ENCODE results near the gene CBARP. TPM values are rescaled to one million over a fixed set of nuclear protein-coding genes. Genes with fewer than 3 reads are reported as not detected.
A peak's percentile ranks its signal among the peaks of the same experiment; 100 is the strongest.

CBARP gene
- total RNA-seq, 1 donor = 1.8 TPM

DNA sequence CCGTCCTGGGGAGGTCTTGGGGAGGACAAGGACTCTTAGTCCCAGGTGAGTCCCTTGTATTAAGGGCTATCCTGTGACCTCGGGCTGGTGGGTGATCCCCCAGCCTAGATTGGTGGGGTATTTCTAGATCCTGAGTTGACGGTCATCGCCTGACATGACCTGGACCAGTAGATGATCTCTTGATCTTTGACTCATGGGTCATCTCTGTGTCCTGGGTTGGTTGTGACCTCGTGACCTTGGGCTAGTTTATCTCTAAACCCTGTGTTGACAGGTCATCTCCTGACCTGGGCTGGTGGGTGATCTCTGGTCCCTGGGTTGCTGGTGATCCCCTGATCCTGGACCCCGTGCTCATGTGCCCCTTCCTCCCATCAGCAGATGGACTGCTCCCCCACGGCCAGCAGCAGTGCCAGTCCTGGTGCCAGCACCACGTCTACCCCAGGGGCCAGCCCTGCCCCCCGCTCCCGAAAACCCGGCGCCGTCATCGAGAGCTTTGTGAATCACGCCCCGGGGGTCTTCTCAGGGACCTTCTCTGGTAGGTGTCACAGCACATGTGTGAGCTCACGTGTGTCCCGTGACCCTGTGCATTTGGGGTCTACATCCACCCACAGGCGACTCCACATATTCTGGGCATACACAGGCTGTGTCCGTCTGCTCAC is 16.9 kb upstream of the CBARP start:
- H2AFZ ChIP-seq (ENCODE audit: low read length) = no peak overlapping the region
- H3K79me2 ChIP-seq (ENCODE audit: insufficient read depth, low read length) = peaks cover 67% of the 10 kb centered on the region
- H3K4me2 ChIP-seq (ENCODE audit: insufficient read depth, low read length) = peak overlapping the region; percentile 87
- no peaks in the 10 kb centered on the region for H3K9me3 ChIP-seq (ENCODE audit: low read depth, low read length)
- H3K27ac ChIP-seq (ENCODE audit: low read depth, low read length) = peak overlapping the region; percentile 83
- no peak for TF ChIP-seq CTCF (IDR thresholded peaks at IDR 0.05; ENCODE audit: extremely low read depth, low read depth, low read length)
- H4K20me1 ChIP-seq (ENCODE audit: insufficient read depth, low read length) = peaks cover 56% of the 10 kb centered on the region
- peaks cover 35% of the 10 kb centered on the region for H3K4me1 ChIP-seq (ENCODE audit: insufficient read depth, low read length)
- no peak for DNase-seq (ENCODE audit: insufficient read length, low spot score, missing footprints)
- H3K27me3 ChIP-seq (ENCODE audit: insufficient read depth, low read length) = no peaks in the 10 kb centered on the region
- H3K36me3 ChIP-seq (ENCODE audit: insufficient read depth, low read length) = peaks cover 57% of the 10 kb centered on the region
- H3K4me3 ChIP-seq (ENCODE audit: insufficient read depth, low read length) = peak overlapping the region; percentile 80

DNA sequence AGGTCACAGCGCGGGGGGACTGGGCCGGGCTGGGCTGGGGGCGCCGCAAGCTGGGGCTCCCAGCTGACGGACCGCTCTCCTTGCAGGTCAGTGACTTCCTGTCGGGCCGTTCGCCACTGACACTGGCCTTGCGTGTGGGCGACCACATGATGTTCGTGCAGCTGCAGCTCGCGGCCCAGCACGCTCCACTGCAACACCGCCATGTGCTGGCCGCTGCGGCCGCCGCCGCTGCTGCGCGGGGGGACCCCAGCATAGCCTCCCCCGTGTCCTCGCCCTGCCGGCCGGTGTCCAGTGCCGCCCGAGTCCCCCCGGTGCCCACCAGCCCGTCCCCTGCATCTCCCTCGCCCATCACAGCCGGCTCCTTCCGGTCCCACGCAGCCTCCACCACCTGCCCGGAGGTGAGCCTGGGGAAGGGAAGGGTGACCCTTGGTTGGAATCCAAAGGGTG is 16.3 kb upstream of the CBARP start:
- Histone ChIP-seq H2AFZ (ENCODE audit: low read length) (no peak overlapping the region), H3K4me2 (ENCODE audit: insufficient read depth, low read length) (peak overlapping the region; percentile 87), H3K4me3 (ENCODE audit: insufficient read depth, low read length) (peak overlapping the region; percentile 80), H3K27me3 (ENCODE audit: insufficient read depth, low read length) (no peaks in the 10 kb centered on the region), H3K9me3 (ENCODE audit: low read depth, low read length) (no peaks in the 10 kb centered on the region), H3K79me2 (ENCODE audit: insufficient read depth, low read length) (peaks cover 67% of the 10 kb centered on the region), H3K4me1 (ENCODE audit: insufficient read depth, low read length) (peaks cover 35% of the 10 kb centered on the region), H4K20me1 (ENCODE audit: insufficient read depth, low read length) (peaks cover 51% of the 10 kb centered on the region), H3K36me3 (ENCODE audit: insufficient read depth, low read length) (peaks cover 57% of the 10 kb centered on the region), H3K27ac (ENCODE audit: low read depth, low read length) (peak overlapping the region; percentile 83)
- peak; percentile 93 for DNase-seq (ENCODE audit: insufficient read length, low spot score, missing footprints)
- no peak for TF ChIP-seq CTCF (IDR thresholded peaks at IDR 0.05; ENCODE audit: extremely low read depth, low read depth, low read length)

DNA sequence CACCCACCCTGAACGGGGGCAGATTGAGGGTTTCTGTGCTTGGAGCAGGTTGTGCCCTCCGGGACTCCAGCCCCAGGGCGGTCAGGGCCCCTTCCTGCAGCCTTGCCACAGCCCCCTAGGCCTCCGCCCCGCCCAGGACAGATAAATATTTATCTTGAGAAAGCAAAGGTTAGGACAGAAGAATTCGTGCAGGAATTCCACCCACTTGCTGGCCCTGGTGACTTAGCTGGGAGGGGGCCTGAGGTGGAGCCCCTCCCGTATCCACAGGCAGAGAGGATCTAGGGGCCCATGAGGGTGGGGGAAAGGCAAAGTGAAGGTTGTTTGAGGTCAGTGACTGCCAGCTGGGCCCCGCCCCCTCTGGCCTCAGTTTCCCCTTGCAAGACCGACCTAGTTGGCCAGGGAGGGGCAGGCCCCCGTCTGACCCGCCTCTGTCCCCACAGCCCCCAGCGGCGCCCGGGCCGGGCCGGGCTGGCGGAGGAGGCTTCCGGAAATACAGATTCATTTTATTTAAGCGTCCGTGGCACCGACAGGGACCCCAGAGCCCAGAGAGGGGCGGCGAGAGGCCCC is 15.8 kb upstream of the CBARP start:
- Histone ChIP-seq H2AFZ (ENCODE audit: low read length) (no peak overlapping the region), H3K4me3 (ENCODE audit: insufficient read depth, low read length) (peak overlapping the region; percentile 80), H3K27ac (ENCODE audit: low read depth, low read length) (peak overlapping the region; percentile 83), H4K20me1 (ENCODE audit: insufficient read depth, low read length) (peaks cover 46% of the 10 kb centered on the region), H3K27me3 (ENCODE audit: insufficient read depth, low read length) (no peaks in the 10 kb centered on the region), H3K4me1 (ENCODE audit: insufficient read depth, low read length) (peaks cover 35% of the 10 kb centered on the region), H3K36me3 (ENCODE audit: insufficient read depth, low read length) (peaks cover 57% of the 10 kb centered on the region), H3K4me2 (ENCODE audit: insufficient read depth, low read length) (peak overlapping the region; percentile 87), H3K79me2 (ENCODE audit: insufficient read depth, low read length) (peaks cover 67% of the 10 kb centered on the region), H3K9me3 (ENCODE audit: low read depth, low read length) (no peaks in the 10 kb centered on the region)
- DNase-seq (ENCODE audit: insufficient read length, low spot score, missing footprints) = no peak
- TF ChIP-seq CTCF (IDR thresholded peaks at IDR 0.05; ENCODE audit: extremely low read depth, low read depth, low read length) = no peak

DNA sequence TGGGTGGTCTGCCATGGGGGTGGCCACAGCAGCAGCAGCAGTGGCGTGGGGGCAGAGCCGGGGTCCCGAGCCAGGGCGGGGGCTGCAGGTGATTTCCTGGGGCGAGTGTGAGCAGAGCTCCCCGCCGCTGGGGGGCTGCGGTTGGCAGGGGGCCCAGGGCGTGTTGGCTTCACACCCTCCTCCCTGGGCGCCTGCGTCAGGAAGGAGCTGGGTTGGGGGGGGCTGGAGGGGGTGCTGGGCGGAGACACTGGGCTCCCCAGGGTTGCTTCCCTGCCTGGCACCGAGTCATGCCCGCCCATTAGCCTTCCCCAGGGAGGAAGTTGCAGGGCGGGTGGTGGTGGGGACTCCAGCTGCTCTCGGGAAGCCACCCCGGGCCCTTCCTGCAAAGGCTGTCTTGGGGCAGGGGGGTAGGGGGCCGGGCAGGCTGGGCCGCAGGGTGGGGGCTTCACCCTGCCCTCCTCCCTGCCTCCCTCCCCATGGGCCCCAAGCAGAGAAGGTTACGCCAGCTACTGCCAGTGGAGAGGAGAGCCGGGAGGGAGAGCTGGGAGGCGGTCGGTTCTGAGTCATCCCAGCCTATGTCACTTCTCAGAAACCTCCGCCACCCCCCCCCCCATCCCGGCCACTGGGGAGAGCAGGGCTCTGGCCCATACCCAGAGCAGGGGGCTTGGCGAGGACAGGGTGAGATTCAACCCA is 15.2 kb upstream of the CBARP start:
- peaks cover 67% of the 10 kb centered on the region for H3K79me2 ChIP-seq (ENCODE audit: insufficient read depth, low read length)
- peaks cover 35% of the 10 kb centered on the region for H3K4me1 ChIP-seq (ENCODE audit: insufficient read depth, low read length)
- peaks cover 45% of the 10 kb centered on the region for H4K20me1 ChIP-seq (ENCODE audit: insufficient read depth, low read length)
- no peaks in the 10 kb centered on the region for H3K27me3 ChIP-seq (ENCODE audit: insufficient read depth, low read length)
- DNase-seq (ENCODE audit: insufficient read length, low spot score, missing footprints) = peak; percentile 100
- H3K4me2 ChIP-seq (ENCODE audit: insufficient read depth, low read length) = peak overlapping the region; percentile 87
- no peak overlapping the region for H2AFZ ChIP-seq (ENCODE audit: low read length)
- no peaks in the 10 kb centered on the region for H3K9me3 ChIP-seq (ENCODE audit: low read depth, low read length)
- no peak for TF ChIP-seq CTCF (IDR thresholded peaks at IDR 0.05; ENCODE audit: extremely low read depth, low read depth, low read length)
- H3K4me3 ChIP-seq (ENCODE audit: insufficient read depth, low read length) = peak overlapping the region; percentile 80
- peak overlapping the region; percentile 83 for H3K27ac ChIP-seq (ENCODE audit: low read depth, low read length)
- peaks cover 52% of the 10 kb centered on the region for H3K36me3 ChIP-seq (ENCODE audit: insufficient read depth, low read length)

Data from osteoblast (primary cell).